Measurements from ENCODE around the gene PPIL3. TPM values are rescaled to one million over a fixed set of nuclear protein-coding genes. Genes with fewer than 3 reads are reported as not detected.

The PPIL3 gene
- polyA plus RNA-seq, 10 donors, result 20.6 to 74.9 (median 46.4) TPM

DNA sequence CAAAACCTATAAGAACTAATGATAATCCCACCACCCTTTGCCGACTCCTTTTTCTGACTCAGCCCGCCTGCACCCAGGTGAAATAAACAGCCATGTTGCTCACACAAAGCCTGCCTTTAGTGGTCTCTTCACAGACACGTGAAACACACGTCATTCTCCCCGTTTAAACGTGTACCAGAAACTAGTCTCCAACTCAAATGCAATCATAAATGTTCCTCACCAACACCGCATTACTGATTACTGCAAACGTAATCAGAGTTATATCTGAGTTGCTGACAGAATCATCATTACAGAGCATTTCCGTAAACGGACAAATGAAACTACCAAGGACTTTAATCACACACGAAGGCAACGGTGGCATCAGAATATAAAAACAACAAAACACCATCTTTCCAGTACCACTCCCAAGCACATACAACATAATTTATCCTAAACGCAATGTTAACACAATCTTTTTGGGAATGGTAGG, 26.3 kb downstream of the PPIL3 start:
- peak; percentile 58 to 81 (median 63) for DNase-seq

- DNase-seq, result peak in 2 of 3 donors; percentile 6 to 35
These were observed 27.2 kb downstream of the PPIL3 start for GRCh38 chr2:200861617-200862155.

- peak in 2 of 3 donors; percentile 6 to 10 for DNase-seq
These were observed 28.6 kb downstream of the PPIL3 start for GRCh38 chr2:200860092-200860795.

DNA sequence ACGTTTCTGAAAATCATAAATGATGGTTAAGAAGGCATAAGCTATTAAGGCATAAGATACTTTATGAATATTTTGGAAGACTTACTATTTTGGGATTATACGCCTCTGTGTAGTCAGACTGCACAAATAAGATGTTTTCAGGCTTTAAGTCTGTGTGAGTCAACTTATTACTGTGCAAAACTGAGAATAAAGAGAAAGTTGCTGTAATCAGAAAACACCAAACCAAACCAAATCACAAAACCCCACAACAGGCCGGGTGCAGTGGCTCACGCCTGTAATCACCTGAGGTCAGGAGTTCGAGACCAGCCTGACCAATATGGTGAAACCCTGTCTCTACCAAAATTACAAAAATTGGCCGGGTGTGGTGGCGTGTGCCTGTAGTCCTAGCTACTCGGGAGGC, 32.1 kb downstream of the PPIL3 start:
- DNase-seq, result no peak

DNA sequence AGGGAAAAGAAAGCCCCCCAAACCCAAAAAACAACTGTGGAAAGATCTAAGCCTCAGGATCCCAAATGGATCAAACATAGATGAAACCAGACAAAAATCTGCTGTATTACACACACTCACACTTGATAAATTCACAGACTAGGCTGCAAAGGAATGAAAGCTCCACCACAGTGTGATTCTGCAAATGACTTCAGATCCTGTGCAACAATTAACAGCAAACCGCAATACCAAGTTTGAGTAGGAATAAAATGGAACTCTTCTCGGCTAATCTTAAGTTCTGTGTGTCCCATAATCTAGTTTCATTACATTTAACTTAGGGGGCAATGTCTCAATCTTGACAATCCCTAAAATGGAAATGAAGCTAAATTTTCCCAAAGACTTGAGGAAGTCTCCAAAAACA, 36.3 kb downstream of the PPIL3 start:
- no peak for DNase-seq

DNA sequence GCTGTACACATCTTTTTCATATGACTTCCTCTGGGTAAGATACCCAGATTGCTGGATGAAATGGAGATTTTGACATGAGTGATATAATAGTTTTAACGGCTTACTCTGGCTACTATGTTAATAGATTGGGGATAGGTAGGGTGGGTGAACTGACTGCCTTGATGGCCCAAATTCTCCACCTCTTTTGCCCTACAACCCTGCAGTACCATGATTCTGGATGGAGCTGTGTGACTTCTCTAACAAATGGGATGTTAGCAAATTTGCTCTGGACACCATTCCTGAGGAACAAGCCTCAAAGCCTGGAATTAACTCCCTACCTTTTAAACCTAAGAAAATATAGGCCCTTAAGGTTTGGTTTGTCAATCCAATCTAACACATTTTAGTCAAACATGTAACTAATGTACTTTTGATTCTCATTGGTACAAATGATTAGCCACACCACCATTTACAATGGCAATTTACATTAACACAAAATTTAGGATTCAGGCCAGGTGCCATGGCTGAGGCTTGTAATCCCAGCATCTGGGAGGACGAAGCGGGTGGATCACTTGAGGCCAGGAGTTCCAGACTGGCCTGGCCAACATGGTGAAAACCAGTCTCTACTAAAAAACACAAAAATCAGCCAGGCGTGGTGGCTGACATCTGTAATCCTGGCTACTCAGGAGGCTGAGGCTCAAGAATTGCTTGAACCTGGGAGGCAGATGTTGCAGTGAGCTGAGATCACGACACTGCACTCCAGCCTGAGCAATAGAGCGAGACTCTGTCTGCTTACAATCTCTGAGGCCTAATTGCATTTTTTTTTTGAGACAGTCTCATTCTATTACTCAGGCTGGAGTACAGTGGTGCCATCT, 37.3 kb downstream of the PPIL3 start:
- DNase-seq, result no peak

GRCh38 chr2:200850512-200851256, 38.2 kb downstream of the PPIL3 start:
- no peak for DNase-seq

- no peak for DNase-seq
These were observed 40.9 kb downstream of the PPIL3 start for GRCh38 chr2:200847939-200848338.

DNA sequence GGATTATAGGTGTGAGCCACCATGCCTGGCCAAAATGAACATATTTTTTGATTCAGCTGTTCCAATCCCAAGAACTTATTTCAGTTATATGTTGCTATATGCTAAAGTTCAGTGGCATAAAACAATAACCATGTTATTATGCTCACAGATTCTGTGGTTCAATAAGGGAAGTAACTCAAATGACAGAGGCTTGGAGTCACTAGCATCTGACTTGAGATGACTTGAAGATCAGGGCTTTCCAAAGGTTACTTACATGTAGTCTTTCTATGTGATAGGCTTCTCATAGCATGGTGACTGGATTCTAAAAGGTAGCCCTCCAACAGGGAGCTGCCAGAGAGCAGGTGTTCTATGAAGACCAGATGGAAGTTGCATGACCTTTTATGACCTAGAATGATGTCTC, 41.6 kb downstream of the PPIL3 start:
- DNase-seq, result no peak

DNA sequence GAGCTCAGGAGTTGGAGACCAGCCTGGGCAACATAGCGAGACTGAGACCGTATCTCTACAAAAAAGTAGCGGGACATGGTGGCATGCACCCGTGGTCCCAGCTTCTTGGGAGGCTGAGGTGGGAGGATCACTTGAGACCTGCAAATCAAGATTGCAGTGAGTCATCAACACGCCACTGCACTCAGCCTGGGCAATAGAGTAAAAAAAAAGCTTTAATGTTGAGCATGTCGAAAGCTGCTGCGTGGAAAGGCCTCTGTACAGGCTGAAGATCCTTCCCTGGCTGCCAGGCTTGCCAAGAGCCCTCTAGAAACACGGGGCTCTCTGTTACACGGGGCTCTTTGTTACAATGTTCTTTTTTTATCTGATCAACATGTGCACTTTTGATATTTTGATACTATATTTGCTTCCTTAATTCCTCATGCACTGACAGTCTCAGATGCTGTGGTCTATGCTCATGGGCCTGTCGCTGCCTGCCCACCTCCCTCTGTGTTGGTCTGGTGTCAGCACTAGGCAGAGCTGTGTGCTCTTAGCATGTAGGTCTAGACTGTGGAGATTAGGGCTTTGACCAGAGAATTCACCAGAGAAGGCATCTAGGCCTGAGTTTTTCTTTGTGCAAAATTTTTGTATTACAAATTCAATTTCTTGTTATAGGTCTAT, 43.1 kb downstream of the PPIL3 start:
- DNase-seq, result no peak

- no peak for DNase-seq
These were observed 43.7 kb downstream of the PPIL3 start for GRCh38 chr2:200845194-200845593.

DNA sequence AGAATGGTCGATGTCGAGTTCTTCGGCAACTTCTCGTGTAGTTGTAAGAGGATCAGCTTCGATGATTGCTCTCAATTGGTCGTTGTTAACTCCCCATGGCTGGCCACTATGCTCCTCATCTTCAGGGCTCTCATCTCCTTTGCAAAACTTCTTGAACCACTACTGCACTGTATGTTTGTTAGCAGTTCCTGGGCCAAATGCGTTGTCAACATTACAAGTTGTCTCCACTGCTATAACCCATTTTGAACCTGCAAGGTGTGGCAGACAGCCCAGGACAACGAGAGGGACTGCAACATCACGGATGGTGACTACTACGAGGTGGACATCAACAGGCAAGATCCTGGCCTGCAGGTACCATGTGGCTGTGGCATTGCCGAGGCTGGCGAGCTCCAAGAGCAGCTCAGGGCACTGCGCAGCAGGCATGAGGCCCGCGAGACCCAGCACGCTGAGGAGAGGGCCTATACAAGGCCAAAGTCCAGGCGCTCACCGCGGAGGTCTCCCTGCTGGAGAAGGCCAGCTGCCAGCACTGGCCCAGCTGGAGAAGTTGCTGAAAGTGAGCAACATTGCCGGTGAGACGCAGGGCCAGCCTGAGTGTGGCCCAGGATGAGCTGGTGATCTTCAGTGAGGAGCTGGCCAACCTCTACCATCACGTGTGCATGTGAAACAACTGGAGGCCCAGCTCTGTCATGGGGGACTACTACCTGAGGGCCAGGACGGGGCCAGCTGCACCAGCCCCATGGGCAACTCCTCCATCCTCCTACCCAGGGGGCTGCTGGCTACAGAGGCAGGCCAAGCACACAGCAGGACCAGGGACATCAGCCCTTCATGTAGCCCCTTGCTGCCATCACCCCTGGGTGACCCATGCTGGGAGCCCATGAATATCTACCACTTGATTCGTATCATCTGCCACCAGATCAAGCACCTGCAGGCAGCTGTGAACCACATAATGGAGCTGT, 44.6 kb downstream of the PPIL3 start:
- DNase-seq, result no peak

- no peak for DNase-seq
These were observed 49.4 kb downstream of the PPIL3 start for GRCh38 chr2:200839513-200839912.

GRCh38 chr2:200834701-200835100, 54.2 kb downstream of the PPIL3 start:
- DNase-seq, result no peak

- no peak for DNase-seq
These were observed 59.6 kb downstream of the PPIL3 start for GRCh38 chr2:200829258-200829655.

- DNase-seq, result no peak
These were observed 60.2 kb downstream of the PPIL3 start for GRCh38 chr2:200828572-200829257.

- no peak for DNase-seq
These were observed 60.8 kb downstream of the PPIL3 start for GRCh38 chr2:200828104-200828503.

DNA sequence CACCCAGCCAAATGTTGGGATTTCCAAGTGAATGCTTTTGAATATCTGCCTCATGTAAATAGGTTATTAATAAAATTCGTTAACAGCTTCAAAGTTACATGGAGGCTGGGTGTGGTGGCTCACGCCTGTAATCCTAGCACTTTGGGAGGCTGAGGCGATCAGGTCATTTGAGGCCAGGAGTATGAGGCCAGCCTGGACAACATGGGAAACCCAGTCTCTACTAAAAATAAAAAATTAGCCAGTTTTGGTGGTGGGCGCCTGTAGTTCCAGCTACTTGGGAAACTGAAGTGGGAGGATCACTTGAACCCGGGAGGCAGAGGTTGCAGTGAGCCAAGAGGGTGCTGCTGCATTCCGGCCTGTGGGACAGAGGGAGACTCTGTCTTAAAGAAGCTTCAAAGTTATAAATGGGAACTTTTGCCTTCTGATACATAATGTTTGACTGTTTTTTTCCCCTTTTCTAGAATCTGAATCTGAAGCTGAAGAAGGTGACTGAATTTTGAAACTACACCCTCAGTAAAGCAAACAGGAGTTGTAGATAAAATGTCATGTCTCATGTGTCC, 67.1 kb downstream of the PPIL3 start:
- no peak for DNase-seq
